GM10266 (cell line): Measurements from ENCODE around the gene CNTNAP4.

ENCODE experiments used
- DNase-seq: peaks from one replicate; pipeline ENCODE4 v3.0.0; 2012; ENCODE audit errors: extremely low spot score
- CTCF ChIP-seq: IDR thresholded peaks from 2 replicates; pipeline ENCODE4 v1.5.1; 2012; ENCODE audit warnings: mild to moderate bottlenecking, low read depth; ENCODE audit not compliant: control insufficient read depth, insufficient read depth; ENCODE audit errors: missing control alignments

Gene CNTNAP4

GRCh38 chr16:76387994-76388393, 110.8 kb downstream of the CNTNAP4 start:
- DNase-seq, result no peak
- TF ChIP-seq CTCF, result no peak

- no peak for DNase-seq
Measured at GRCh38 chr16:76389126-76389525, 111.9 kb downstream of the CNTNAP4 start.

GRCh38 chr16:76390476-76390875, 113.3 kb downstream of the CNTNAP4 start:
- no peak for DNase-seq

More at GRCh38 chr16:76389126-76389525, 111.9 kb downstream of the CNTNAP4 start:
- TF ChIP-seq CTCF, result no peak

DNA sequence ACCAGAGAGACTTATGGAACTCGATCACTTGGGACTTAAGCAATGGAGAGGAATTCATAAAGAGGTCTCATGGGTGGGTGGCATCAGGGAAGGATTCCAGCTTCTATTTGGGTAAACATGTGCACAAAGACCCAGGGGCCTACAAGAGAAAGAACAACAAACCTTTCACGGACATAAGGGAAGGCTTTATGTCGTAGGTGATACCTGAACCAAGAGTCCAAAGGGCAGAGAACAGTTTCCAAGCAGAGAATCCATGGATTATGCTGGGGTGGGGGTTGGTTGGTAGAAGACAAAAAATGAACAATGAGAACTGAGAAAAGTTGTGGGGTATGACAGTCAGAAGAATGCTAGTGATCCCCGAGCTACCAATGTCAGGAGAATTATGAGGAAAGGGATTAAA, 119.8 kb downstream of the CNTNAP4 start:
- DNase-seq, result no peak
- TF ChIP-seq CTCF, result no peak

More at GRCh38 chr16:76390476-76390875, 113.3 kb downstream of the CNTNAP4 start:
- TF ChIP-seq CTCF, result no peak

- DNase-seq, result no peak
Measured at GRCh38 chr16:76409706-76410105, 132.5 kb downstream of the CNTNAP4 start.

DNA sequence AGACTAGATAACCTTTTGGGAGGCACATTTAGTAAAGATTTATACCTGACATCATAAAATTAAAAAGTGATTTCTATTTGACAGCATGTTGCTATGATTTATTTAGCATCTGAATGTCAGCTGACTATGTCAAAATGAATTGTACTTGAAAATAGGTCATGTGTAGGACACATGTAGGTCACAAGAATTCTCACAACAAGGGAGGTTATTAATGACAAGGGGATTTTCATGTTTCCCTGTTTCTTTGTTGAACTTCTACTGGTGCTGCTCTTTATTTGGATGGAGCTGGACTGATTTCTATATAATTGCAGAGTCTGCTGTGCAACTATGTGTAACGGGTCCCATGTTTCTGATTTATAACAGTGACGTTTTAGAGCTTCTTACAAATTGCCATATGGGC, 144.4 kb downstream of the CNTNAP4 start:
- no peak for DNase-seq
- no peak for TF ChIP-seq CTCF

More at GRCh38 chr16:76409706-76410105, 132.5 kb downstream of the CNTNAP4 start:
- no peak for TF ChIP-seq CTCF

DNA sequence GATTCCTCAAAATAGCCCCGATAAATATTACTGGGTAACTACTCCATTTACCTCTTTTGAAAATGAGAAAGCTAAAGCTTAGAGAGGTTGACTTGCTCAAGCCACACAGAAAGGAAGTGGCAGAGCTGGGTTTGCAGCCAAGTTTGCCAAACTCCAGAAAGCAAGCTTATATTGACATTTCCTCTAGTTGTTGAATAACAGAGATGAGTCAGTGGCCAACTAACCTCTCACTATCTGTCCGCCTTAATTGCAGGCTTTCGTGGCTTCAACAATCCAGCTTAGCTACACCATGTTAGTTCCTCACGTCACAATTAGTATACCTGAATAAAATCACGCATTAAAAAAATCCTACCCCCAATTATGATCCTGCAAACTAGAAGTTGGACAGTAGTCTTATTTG, 151.7 kb downstream of the CNTNAP4 start:
- TF ChIP-seq CTCF, result no peak
- no peak for DNase-seq
